AG04450 (cell line): ENCODE measurements around the gene SLC1A1. TPM values are rescaled to one million over a fixed set of nuclear protein-coding genes. Genes with fewer than 3 reads are reported as not detected.

Experiments
- CTCF ChIA-PET: fragments of 300-600, 350-600 bp; formaldehyde crosslinking; extraction: SDS; loops from one replicate; lab custom pipeline; 2022; ENCODE audit warnings: antibody characterized with exemption, inconsistent platforms; lab: Charles Lee
- POLR2A ChIA-PET: fragments of 350-600 bp; formaldehyde crosslinking; extraction: SDS; loops from one replicate; lab custom pipeline; 2021; ENCODE audit warnings: antibody characterized with exemption, inconsistent platforms; lab: Yijun Ruan, JAX
- DNase-seq: peaks from one replicate; pipeline ENCODE4 v3.0.0-alpha.2; 2011; ENCODE audit warnings: low read depth, low spot score
- H3K27ac ChIP-seq: one replicate; pipeline ENCODE4 v1.5.1; 2012; ENCODE audit warnings: low read depth, low read length, control low read depth
- H3K27me3 ChIP-seq: one replicate; pipeline ENCODE4 v1.6.0; 2012; ENCODE audit warnings: low read length; ENCODE audit not compliant: control insufficient read depth, insufficient read depth
- H3K4me3 ChIP-seq: 2 replicates; pipeline ENCODE4 v1.5.1; 2011; ENCODE audit warnings: mild to moderate bottlenecking, low read depth, low read length, control low read depth
- H3K9me3 ChIP-seq: 2 replicates; pipeline ENCODE4 v1.5.1; 2012; ENCODE audit warnings: low read length; ENCODE audit not compliant: control insufficient read depth, insufficient read depth
- CTCF ChIP-seq: IDR thresholded peaks from 2 replicates; pipeline ENCODE4 v1.5.1; 2011; ENCODE audit warnings: low read depth, low read length, control low read depth, inconsistent platforms
- polyA plus RNA-seq: library from polyadenylated mRNA; depleted of rRNA; stranded (reverse); fragments of >200 nt; gene quantifications from 2 replicates; pipeline ENCODE4 v1.2.3, GENCODE V29; 2011

The SLC1A1 gene
- polyA plus RNA-seq, 1 experiment = 0.55 TPM

- no peak for DNase-seq
- POLR2A ChIA-PET = no interaction called here
- Histone ChIP-seq H3K4me3 (no peak overlapping the region), H3K27ac (no peak overlapping the region), H3K9me3 (no peaks in the 10 kb centered on the region), H3K27me3 (no peaks in the 10 kb centered on the region)
- CTCF ChIA-PET = no interaction called here
- TF ChIP-seq CTCF = no peak
Observed at GRCh38 chr9:4553951-4554381, 63.7 kb downstream of the SLC1A1 start.

GRCh38 chr9:4555236-4555635 is 65.0 kb downstream of the SLC1A1 start:
- TF ChIP-seq CTCF = no peak
- CTCF ChIA-PET = interaction anchor here (0.6 kb wide), 1 partner anchor 1276 kb away, joined by 3 read pairs; no protein-coding TSS in a partner anchor

GRCh38 chr9:4558371-4558998 is 68.2 kb downstream of the SLC1A1 start:
- Histone ChIP-seq H3K27me3 (peaks cover 5% of the 10 kb centered on the region), H3K9me3 (no peaks in the 10 kb centered on the region), H3K4me3 (no peak overlapping the region), H3K27ac (no peak overlapping the region)
- CTCF ChIA-PET = no interaction called here
- POLR2A ChIA-PET = no interaction called here
- TF ChIP-seq CTCF = no peak
- no peak for DNase-seq

More at GRCh38 chr9:4555236-4555635, 65.0 kb downstream of the SLC1A1 start:
- Histone ChIP-seq H3K27ac (no peak overlapping the region), H3K9me3 (no peaks in the 10 kb centered on the region), H3K27me3 (peaks cover 5% of the 10 kb centered on the region), H3K4me3 (no peak overlapping the region)
- POLR2A ChIA-PET = no interaction called here
- no peak for DNase-seq

GRCh38 chr9:4559261-4560182 is 69.3 kb downstream of the SLC1A1 start:
- ChIA-PET CTCF (no interaction called here), POLR2A (no interaction called here)
- no peak for TF ChIP-seq CTCF
- Histone ChIP-seq H3K9me3 (no peaks in the 10 kb centered on the region), H3K4me3 (no peak overlapping the region), H3K27me3 (peaks cover 5% of the 10 kb centered on the region), H3K27ac (no peak overlapping the region)
- DNase-seq = no peak

- no peak overlapping the region for H3K4me3 ChIP-seq
- ChIA-PET POLR2A (no interaction called here), CTCF (interaction anchor here (0.9 kb wide), 1 partner anchor 224 kb away, joined by 3 read pairs; no protein-coding TSS in a partner anchor)
- no peaks in the 10 kb centered on the region for H3K9me3 ChIP-seq
- TF ChIP-seq CTCF = no peak
- no peak for DNase-seq
- H3K27me3 ChIP-seq = peaks cover 5% of the 10 kb centered on the region
- H3K27ac ChIP-seq = no peak overlapping the region
Observed at GRCh38 chr9:4563105-4563504, 72.8 kb downstream of the SLC1A1 start.
